K562 (cell line): ENCODE data around the gene SFPQ. TPM values are rescaled to one million over a fixed set of nuclear protein-coding genes. Genes with fewer than 3 reads are reported as not detected.
A peak's percentile ranks its signal among the peaks of the same experiment; 100 is the strongest.

ENCODE experiments used
- ATAC-seq: fragments of 200-7000 bp; cut with Tn5 transposase; 3 replicates; pipeline ENCODE4 v1.9.1; 2020; ENCODE audit warnings: moderate library complexity
- BruUV-seq: library from RNA; stranded (reverse); fragments of 400-500 nt; replicated peaks from 2 replicates; lab custom pipeline; 2021; lab: Mats Ljungman, UMichigan
- CTCF ChIA-PET: fragments of 300-600 bp; formaldehyde crosslinking; extraction: SDS; loops from one replicate; lab custom pipeline; 2021; ENCODE audit warnings: low intra/inter-chr PET ratio; lab: Yijun Ruan, JAX
- POLR2A ChIA-PET: fragments of 300-600, 350-650 bp; sonication (Branson Sonifier 250); formaldehyde crosslinking; extraction: SDS; loops from one replicate; lab custom pipeline; 2021; ENCODE audit warnings: antibody characterized with exemption, inconsistent platforms; lab: Yijun Ruan, JAX
- DNase-seq, 4 experiments: peaks; one replicate each; pipeline versions ENCODE4 v3.0.0 to v3.0.0-alpha.2; 2011 to 2018; ENCODE audit warnings: low spot score in 3 of 4, mixed read lengths in 3 of 4; ENCODE audit errors: extremely low read depth in 1 of 4
- FAIRE-seq: peaks from 2 replicates; lab custom pipeline; 2011; peaks lifted over from hg19 to GRCh38; lab: Jason Lieb, UNC
- H2AFZ ChIP-seq: 2 replicates; pipeline ENCODE4 v1.6.0; 2011; ENCODE audit warnings: low read depth, low read length, control low read depth, inconsistent platforms
- H3K27ac ChIP-seq: fragments of 200-600 bp; 3 replicates; pipeline ENCODE4 v1.8.0; 2011; ENCODE audit warnings: low read depth, mild to moderate bottlenecking, control low read depth, inconsistent platforms, low read length, moderate library complexity, mixed read lengths; ENCODE audit errors: extremely low read depth
- H3K27me3 ChIP-seq, 2 experiments: fragments of 300-600 bp in 1 of 2; 2 replicates in 1 of 2; 3 replicates in 1 of 2; pipeline versions ENCODE4 v1.6.0 to v1.8.0; 2011; ENCODE audit warnings: inconsistent platforms in 2 of 2, low read length in 2 of 2, mild to moderate bottlenecking in 1 of 2, mixed read lengths in 1 of 2, moderate library complexity in 1 of 2; ENCODE audit not compliant: control insufficient read depth in 2 of 2, insufficient read depth in 2 of 2
- H3K36me3 ChIP-seq: fragments of 300-600 bp; 3 replicates; pipeline ENCODE4 v1.8.0; 2011; ENCODE audit warnings: mild to moderate bottlenecking, low read length, inconsistent platforms; ENCODE audit not compliant: control insufficient read depth, insufficient read depth
- H3K4me1 ChIP-seq, 2 experiments: fragments of 200-600 bp in 1 of 2; replicated peaks in 1 of 2; 2 replicates in 1 of 2; 3 replicates in 1 of 2; pipeline versions ENCODE4 v1.5.1 to v1.8.0; 2011; ENCODE audit warnings: inconsistent platforms in 2 of 2, low read length in 2 of 2, mild to moderate bottlenecking in 1 of 2, mixed read lengths in 1 of 2, moderate library complexity in 1 of 2; ENCODE audit not compliant: control insufficient read depth in 2 of 2, insufficient read depth in 2 of 2
- H3K4me2 ChIP-seq: 2 replicates; pipeline ENCODE4 v1.6.1; 2011; ENCODE audit warnings: low read length, control low read depth, inconsistent platforms, mixed read lengths; ENCODE audit not compliant: insufficient read depth
- H3K4me3 ChIP-seq: fragments of 200-600 bp; sonication (generic), shearing (Covaris generic); 2 replicates; pipeline ENCODE4 v1.5.1; 2016; ENCODE audit warnings: control low read depth, inconsistent platforms
- H3K79me2 ChIP-seq: fragments of 200-600 bp; 3 replicates; pipeline ENCODE4 v1.8.0; 2011; ENCODE audit warnings: low read length, inconsistent platforms; ENCODE audit not compliant: control insufficient read depth, insufficient read depth
- H3K9ac ChIP-seq, 2 experiments: 2 replicates each; pipeline versions ENCODE4 v1.6.0 to v1.6.1; 2011; ENCODE audit warnings: low read depth in 2 of 2, low read length in 2 of 2, control low read depth in 1 of 2, inconsistent platforms in 1 of 2, mild to moderate bottlenecking in 1 of 2, mixed read lengths in 1 of 2; ENCODE audit not compliant: insufficient read depth in 1 of 2
- H3K9me1 ChIP-seq: one replicate; pipeline ENCODE4 v1.6.0; 2011; ENCODE audit warnings: inconsistent platforms, mild to moderate bottlenecking, low read length, moderate library complexity; ENCODE audit not compliant: control insufficient read depth, insufficient read depth
- H3K9me3 ChIP-seq: replicated peaks from 2 replicates; pipeline ENCODE4 v1.5.1; 2011; ENCODE audit warnings: low read depth, low read length, inconsistent platforms; ENCODE audit not compliant: control insufficient read depth, insufficient read depth
- H4K20me1 ChIP-seq: replicated peaks from 2 replicates; pipeline ENCODE4 v1.6.1; 2011; ENCODE audit warnings: low read length, inconsistent platforms, mixed read lengths; ENCODE audit not compliant: control insufficient read depth, insufficient read depth
- BRCA1 ChIP-seq, 2 experiments: fragments of 450-650 bp in 1 of 2; sonication (generic) in 1 of 2; formaldehyde crosslinking in 1 of 2; IDR thresholded peaks; 2 replicates each; pipeline versions ENCODE4 v1.5.0 to v1.6.1; 2017 to 2020; ENCODE audit warnings: mild to moderate bottlenecking in 1 of 2, missing genetic modification reagents in 1 of 2
- CREB1 ChIP-seq, 2 experiments: sonication (generic) in 1 of 2; formaldehyde crosslinking in 1 of 2; IDR thresholded peaks; 2 replicates each; pipeline versions ENCODE4 v1.6.1 to v1.8.0; 2012 to 2022; ENCODE audit warnings: inconsistent platforms in 1 of 2, mild to moderate bottlenecking in 1 of 2, missing genetic modification reagents in 1 of 2, moderate library complexity in 1 of 2
- E2F4 ChIP-seq: sonication (generic); formaldehyde crosslinking; IDR thresholded peaks from 2 replicates; pipeline ENCODE4 v1.8.0; 2022; ENCODE audit warnings: mild to moderate bottlenecking, low read depth, missing genetic modification reagents
- HDGF ChIP-seq: fragments of 450-650 bp; IDR thresholded peaks from 2 replicates; pipeline ENCODE4 v1.6.1; 2016
- KDM2B ChIP-seq: fragments of 250-450 bp; sonication (Bioruptor Pico); IDR thresholded peaks from 2 replicates; pipeline ENCODE4 v1.8.0; 2021; ENCODE audit warnings: mild to moderate bottlenecking, moderate library complexity
- POLR2B ChIP-seq: fragments of 450-650 bp; IDR thresholded peaks from 2 replicates; pipeline ENCODE4 v1.6.1; 2018; ENCODE audit warnings: low read depth; ENCODE audit not compliant: partially characterized antibody
- RBFOX2 ChIP-seq: fragments of 200-400 bp; formaldehyde crosslinking; IDR thresholded peaks from 2 replicates; pipeline ENCODE4 v1.6.1; 2017; ENCODE audit warnings: low read depth, mild to moderate bottlenecking, low read length, moderate library complexity
- RBM15 ChIP-seq: fragments of 200-400 bp; formaldehyde crosslinking; IDR thresholded peaks from 2 replicates; pipeline ENCODE4 v1.6.1; 2018; ENCODE audit warnings: mild to moderate bottlenecking, low read length, moderate library complexity; ENCODE audit not compliant: insufficient read depth
- SMARCE1 ChIP-seq: fragments of 450-650 bp; IDR thresholded peaks from 2 replicates; pipeline ENCODE4 v1.7.1; 2016; ENCODE audit warnings: mild to moderate bottlenecking
- STAT5B ChIP-seq: fragments of 250-450 bp; sonication (Bioruptor Pico); IDR thresholded peaks from 2 replicates; pipeline ENCODE4 v1.8.0; 2021; ENCODE audit warnings: mild to moderate bottlenecking, inconsistent platforms
- TBL1XR1 ChIP-seq, 2 experiments: IDR thresholded peaks; 2 replicates each; pipeline ENCODE4 v1.6.1; 2012; ENCODE audit warnings: improper control_type of control experiment in 2 of 2, low read length in 2 of 2, mild to moderate bottlenecking in 1 of 2
- THRB ChIP-seq: fragments of 450-650 bp; formaldehyde crosslinking; conservative IDR thresholded peaks from 2 replicates; pipeline ENCODE4 v1.4.0; 2022; ENCODE audit warnings: mild to moderate bottlenecking, missing genetic modification characterization
- ZNF12 ChIP-seq: sonication (generic); formaldehyde crosslinking; IDR thresholded peaks from 2 replicates; pipeline ENCODE4 v1.4.0; 2020; ENCODE audit warnings: mild to moderate bottlenecking, missing genetic modification reagents
- ZNF184 ChIP-seq: sonication (generic); formaldehyde crosslinking; IDR thresholded peaks from 2 replicates; pipeline ENCODE4 v1.5.0; 2020; ENCODE audit warnings: missing genetic modification reagents
- ZNF274 ChIP-seq: IDR thresholded peaks from 2 replicates; pipeline ENCODE4 v1.6.1; 2011; ENCODE audit warnings: low read depth, mild to moderate bottlenecking, low read length, moderate library complexity, borderline replicate concordance
- ZNF518B ChIP-seq: fragments of 250-450 bp; sonication (Bioruptor Pico); IDR thresholded peaks from 2 replicates; pipeline ENCODE4 v1.5.0; 2021; ENCODE audit warnings: mild to moderate bottlenecking, moderate library complexity
- WGBS: fragments of 100-300 bp; shearing (Covaris generic); methylation state at CpG from one replicate; pipeline ENCODE4 v1.1.6; 2016; ENCODE audit warnings: low coverage, mixed read lengths; ENCODE audit not compliant: insufficient coverage; ENCODE audit errors: missing lambda C conversion rate; 5-methylcytosine and 5-hydroxymethylcytosine counted together
- in situ Hi-C: fragments of 300-500 bp; cut with MboI; formaldehyde crosslinking; loops from 4 replicates; pipeline ENCODE4 v1.15.0; 2018; ENCODE audit warnings: inconsistent platforms, mixed read lengths
- intact Hi-C: fragments of 100-400 bp; cut with micrococcal nuclease; formaldehyde crosslinking; loops from 2 replicates; pipeline ENCODE4 v1.14.2; 2022
- polyA plus RNA-seq, 8 experiments: library from polyadenylated mRNA; depleted of rRNA in 4 of 8; stranded (reverse) in 5 of 8; unstranded in 3 of 8; fragments of >200 nt; fragmentation: Nextera tagmentation in 2 of 8; fragmentation: Illumina TruSeq in 1 of 8; extraction: Ambion mirVana in 2 of 8; extraction: Trizol in 1 of 8; gene quantifications; 2 replicates each; pipeline versions ENCODE4 v1.2.1 to v1.2.3, GENCODE V29; 2011 to 2014; ENCODE audit warnings: inconsistent platforms in 1 of 8, missing spikeins in 1 of 8
- total RNA-seq, 7 experiments: library from RNA; depleted of rRNA in 6 of 7; stranded (reverse); fragments of >200 nt in 6 of 7; fragmentation: Illumina TruSeq in 2 of 7; extraction: Trizol in 2 of 7; gene quantifications; 2 replicates each; pipeline versions ENCODE4 v1.2.1 to v1.2.3, GENCODE V29; 2011 to 2021; ENCODE audit warnings: low replicate concordance in 1 of 7

Gene SFPQ
- total and polyA plus RNA-seq, 9 of the 15 experiments (the other 6 are each of a cell fraction or from before 2014, with no cell fraction given): 69.7 to 562 (median 399) TPM

GRCh38 chr1:35177237-35177786 is 15.6 kb downstream of the SFPQ start:
- intact Hi-C loops (no loop called here), in situ Hi-C loops (no loop called here)
- Histone ChIP-seq H3K4me3 (no peak overlapping the region), H4K20me1 (peaks cover 37% of the 10 kb centered on the region), H2AFZ (no peak overlapping the region), H3K9me3 (no peaks in the 10 kb centered on the region), H3K79me2 (peaks cover 38% of the 10 kb centered on the region), H3K4me1 (peaks cover 4 to 7% of the 10 kb centered on the region in 2 experiments; a peak in 2 of 5 replicates), H3K27ac (no peak overlapping the region), H3K27me3 (no peaks in the 10 kb centered on the region), H3K9me1 (peaks cover 2% of the 10 kb centered on the region), H3K36me3 (peaks cover 74% of the 10 kb centered on the region), H3K9ac (no peak overlapping the region), H3K4me2 (no peak overlapping the region)
- POLR2A ChIA-PET: interaction anchor here (0.6 to 1.3 kb wide), 3 partner anchors 9 to 1642 kb away, joined by 3 to 4 read pairs (median 4); no protein-coding TSS in a partner anchor
- BruUV-seq: no TSS peak
- FAIRE-seq (no peak), DNase-seq (no peak), ATAC-seq (no peak)
- WGBS: 85% methylated on average over 4 of the region's 4 CpGs
- CTCF ChIA-PET: no interaction called here
- TF ChIP-seq BRCA1 (IDR thresholded peaks at IDR 0.05): no peak
- no peak for TF ChIP-seq BRCA1 (CRISPR knock-in tag; IDR thresholded peaks at IDR 0.05)
- peak; percentile 79; the same call in 1 of the 2 replicates for TF ChIP-seq THRB (CRISPR knock-in tag)
- TF ChIP-seq STAT5B: no peak
- no peak for TF ChIP-seq ZNF184 (CRISPR knock-in tag)
- no peak for TF ChIP-seq CREB1 (IDR thresholded peaks at IDR 0.05)
- no peak for TF ChIP-seq CREB1 (CRISPR knock-in tag; IDR thresholded peaks at IDR 0.05)
- TF ChIP-seq ZNF274: no peak
- no peak for TF ChIP-seq RBM15
- TF ChIP-seq SMARCE1: no peak
- peak; percentile 60 for TF ChIP-seq POLR2B
- no peak for TF ChIP-seq KDM2B
- TF ChIP-seq ZNF12 (CRISPR knock-in tag): no peak
- TF ChIP-seq HDGF: no peak
- no peak for TF ChIP-seq TBL1XR1 (IDR thresholded peaks at IDR 0.05; ENCODE audit: low read length in 2 of 2)
- TF ChIP-seq ZNF518B (CRISPR knock-in tag): no peak
- TF ChIP-seq E2F4 (CRISPR knock-in tag): no peak
- peak; percentile 23; the same call in 1 of the 2 replicates for TF ChIP-seq RBFOX2
